Neural progenitor cell (in vitro differentiated cells): ENCODE data around the gene BNIP3. TPM values are rescaled to one million over a fixed set of nuclear protein-coding genes. Genes with fewer than 3 reads are reported as not detected.

ENCODE experiments used
- DNase-seq: peaks from one replicate; pipeline ENCODE4 v3.0.0-alpha.2; 2016; ENCODE audit warnings: low spot score
- H2AFZ ChIP-seq: fragments of 200-600 bp; sonication (generic); replicated peaks from 2 replicates; pipeline ENCODE4 v1.6.1; 2016; ENCODE audit warnings: antibody characterized with exemption
- H3F3A ChIP-seq: fragments of 200-600 bp; sonication (generic); 2 replicates; pipeline ENCODE4 v1.6.1; 2016; ENCODE audit warnings: antibody characterized with exemption, low read depth
- H3K27ac ChIP-seq: fragments of 200-600 bp; sonication (generic); 2 replicates; pipeline ENCODE4 v1.5.1; 2016; ENCODE audit warnings: mild to moderate bottlenecking
- H3K27me3 ChIP-seq: fragments of 200-600 bp; sonication (generic); 2 replicates; pipeline ENCODE4 v1.6.1; 2016; ENCODE audit warnings: mild to moderate bottlenecking, moderate library complexity
- H3K36me3 ChIP-seq: fragments of 200-600 bp; sonication (generic); 2 replicates; pipeline ENCODE4 v1.5.1; 2016
- H3K4me1 ChIP-seq: fragments of 200-600 bp; sonication (generic); 2 replicates; pipeline ENCODE4 v1.6.1; 2016; ENCODE audit warnings: mixed run types
- H3K4me2 ChIP-seq: fragments of 200-600 bp; sonication (generic); 2 replicates; pipeline ENCODE4 v1.6.1; 2016
- H3K4me3 ChIP-seq: fragments of 200-600 bp; sonication (generic); 2 replicates; pipeline ENCODE4 v1.5.1; 2016
- H3K79me2 ChIP-seq: fragments of 200-600 bp; sonication (generic); 2 replicates; pipeline ENCODE4 v1.6.1; 2016; ENCODE audit warnings: low read depth
- H3K9ac ChIP-seq: fragments of 200-600 bp; sonication (generic); 2 replicates; pipeline ENCODE4 v1.6.1; 2016
- H3K9me3 ChIP-seq: fragments of 200-600 bp; sonication (generic); 2 replicates; pipeline ENCODE4 v1.5.1; 2016; ENCODE audit warnings: low read depth
- H4K20me1 ChIP-seq: fragments of 200-600 bp; sonication (generic); 2 replicates; pipeline ENCODE4 v1.6.1; 2016; ENCODE audit warnings: low read depth
- H3K27ac Mint-ChIP-seq: 3 replicates; pipeline ENCODE4 v1.8.0; 2021; ENCODE audit warnings: mixed read lengths
- H3K27me3 Mint-ChIP-seq: 2 replicates; pipeline ENCODE4 v1.8.0; 2022; ENCODE audit warnings: low read depth, mild to moderate bottlenecking, inconsistent platforms, moderate library complexity, mixed read lengths; ENCODE audit not compliant: insufficient read depth
- H3K36me3 Mint-ChIP-seq: 3 replicates; pipeline ENCODE4 v1.8.0; 2021; ENCODE audit warnings: mixed read lengths
- H3K4me1 Mint-ChIP-seq: 3 replicates; pipeline ENCODE4 v1.8.0; 2021; ENCODE audit warnings: mixed read lengths
- H3K4me3 Mint-ChIP-seq: 3 replicates; pipeline ENCODE4 v1.8.0; 2021; ENCODE audit warnings: mild to moderate bottlenecking, moderate library complexity, mixed read lengths
- H3K9me3 Mint-ChIP-seq: 3 replicates; pipeline ENCODE4 v1.8.0; 2020; ENCODE audit warnings: mixed read lengths
- EZH2 ChIP-seq: fragments of 200-600 bp; sonication (generic); IDR thresholded peaks from 2 replicates; pipeline ENCODE4 v1.6.1; 2017; ENCODE audit warnings: antibody characterized with exemption, mild to moderate bottlenecking, moderate library complexity
- EZH2phosphoT487 ChIP-seq: fragments of 200-600 bp; sonication (generic); IDR thresholded peaks from 2 replicates; pipeline ENCODE4 v1.6.1; 2017; ENCODE audit warnings: antibody characterized with exemption
- total RNA-seq: library from RNA; depleted of rRNA; stranded (reverse); fragments of >200 nt; gene quantifications from 2 replicates; pipeline ENCODE4 v1.2.3, GENCODE V29; 2015; ENCODE audit warnings: low replicate concordance
- TF ChIP-seq, protein P1 (sequence below): fragments of 200-600 bp; sonication (generic); IDR thresholded peaks from 2 replicates; pipeline ENCODE4 v1.5.1; 2017; ENCODE audit warnings: antibody characterized with exemption, mild to moderate bottlenecking

BNIP3 gene
- total RNA-seq, 1 donor from 2014 or later, result 256 TPM

- H3F3A ChIP-seq, result peaks cover 1% of the 10 kb centered on the region
- H2AFZ ChIP-seq, result no peak overlapping the region
- H4K20me1 ChIP-seq, result peaks cover 100% of the 10 kb centered on the region
- no peak for DNase-seq
- no peaks in the 10 kb centered on the region for H3K36me3 ChIP-seq
- peaks cover 19% of the 10 kb centered on the region for H3K4me1 ChIP-seq
- H3K9me3 ChIP-seq, result no peaks in the 10 kb centered on the region
- Mint-ChIP-seq H3K4me1 (peaks cover 55% of the 10 kb centered on the region), H3K27me3 (peaks cover 8% of the 10 kb centered on the region), H3K4me3 (no peak overlapping the region), H3K36me3 (peaks cover 60% of the 10 kb centered on the region), H3K9me3 (no peaks in the 10 kb centered on the region), H3K27ac (no peak overlapping the region)
- TF ChIP-seq, protein P1, sequence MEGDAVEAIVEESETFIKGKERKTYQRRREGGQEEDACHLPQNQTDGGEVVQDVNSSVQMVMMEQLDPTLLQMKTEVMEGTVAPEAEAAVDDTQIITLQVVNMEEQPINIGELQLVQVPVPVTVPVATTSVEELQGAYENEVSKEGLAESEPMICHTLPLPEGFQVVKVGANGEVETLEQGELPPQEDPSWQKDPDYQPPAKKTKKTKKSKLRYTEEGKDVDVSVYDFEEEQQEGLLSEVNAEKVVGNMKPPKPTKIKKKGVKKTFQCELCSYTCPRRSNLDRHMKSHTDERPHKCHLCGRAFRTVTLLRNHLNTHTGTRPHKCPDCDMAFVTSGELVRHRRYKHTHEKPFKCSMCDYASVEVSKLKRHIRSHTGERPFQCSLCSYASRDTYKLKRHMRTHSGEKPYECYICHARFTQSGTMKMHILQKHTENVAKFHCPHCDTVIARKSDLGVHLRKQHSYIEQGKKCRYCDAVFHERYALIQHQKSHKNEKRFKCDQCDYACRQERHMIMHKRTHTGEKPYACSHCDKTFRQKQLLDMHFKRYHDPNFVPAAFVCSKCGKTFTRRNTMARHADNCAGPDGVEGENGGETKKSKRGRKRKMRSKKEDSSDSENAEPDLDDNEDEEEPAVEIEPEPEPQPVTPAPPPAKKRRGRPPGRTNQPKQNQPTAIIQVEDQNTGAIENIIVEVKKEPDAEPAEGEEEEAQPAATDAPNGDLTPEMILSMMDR, result no peak
- TF ChIP-seq EZH2phosphoT487 (no peak), EZH2 (no peak)
- H3K27ac ChIP-seq, result no peak overlapping the region
- H3K4me3 ChIP-seq, result no peak overlapping the region
- no peak overlapping the region for H3K9ac ChIP-seq
- H3K79me2 ChIP-seq, result peaks cover 95% of the 10 kb centered on the region
- no peaks in the 10 kb centered on the region for H3K27me3 ChIP-seq
- H3K4me2 ChIP-seq, result no peak overlapping the region
Observed at GRCh38 chr10:131975796-131976195, 5.9 kb downstream of the BNIP3 start.

- Histone ChIP-seq H2AFZ (no peak overlapping the region), H3K27me3 (no peaks in the 10 kb centered on the region), H3F3A (no peaks in the 10 kb centered on the region), H4K20me1 (peaks cover 100% of the 10 kb centered on the region), H3K27ac (no peak overlapping the region), H3K4me3 (no peak overlapping the region), H3K79me2 (peaks cover 87% of the 10 kb centered on the region), H3K9me3 (no peaks in the 10 kb centered on the region), H3K4me2 (no peak overlapping the region), H3K9ac (no peak overlapping the region), H3K36me3 (peaks cover 3% of the 10 kb centered on the region), H3K4me1 (peaks cover 11% of the 10 kb centered on the region)
- no peak for DNase-seq
- TF ChIP-seq, protein P1, result no peak
- TF ChIP-seq EZH2 (no peak), EZH2phosphoT487 (no peak)
- H3K4me1 Mint-ChIP-seq, result peaks cover 54% of the 10 kb centered on the region
- H3K4me3 Mint-ChIP-seq, result no peak overlapping the region
- peaks cover 6% of the 10 kb centered on the region for H3K27me3 Mint-ChIP-seq
- H3K27ac Mint-ChIP-seq, result no peak overlapping the region
- peaks cover 63% of the 10 kb centered on the region for H3K36me3 Mint-ChIP-seq
- no peaks in the 10 kb centered on the region for H3K9me3 Mint-ChIP-seq
Observed at GRCh38 chr10:131975003-131975402, 6.7 kb downstream of the BNIP3 start.

DNA sequence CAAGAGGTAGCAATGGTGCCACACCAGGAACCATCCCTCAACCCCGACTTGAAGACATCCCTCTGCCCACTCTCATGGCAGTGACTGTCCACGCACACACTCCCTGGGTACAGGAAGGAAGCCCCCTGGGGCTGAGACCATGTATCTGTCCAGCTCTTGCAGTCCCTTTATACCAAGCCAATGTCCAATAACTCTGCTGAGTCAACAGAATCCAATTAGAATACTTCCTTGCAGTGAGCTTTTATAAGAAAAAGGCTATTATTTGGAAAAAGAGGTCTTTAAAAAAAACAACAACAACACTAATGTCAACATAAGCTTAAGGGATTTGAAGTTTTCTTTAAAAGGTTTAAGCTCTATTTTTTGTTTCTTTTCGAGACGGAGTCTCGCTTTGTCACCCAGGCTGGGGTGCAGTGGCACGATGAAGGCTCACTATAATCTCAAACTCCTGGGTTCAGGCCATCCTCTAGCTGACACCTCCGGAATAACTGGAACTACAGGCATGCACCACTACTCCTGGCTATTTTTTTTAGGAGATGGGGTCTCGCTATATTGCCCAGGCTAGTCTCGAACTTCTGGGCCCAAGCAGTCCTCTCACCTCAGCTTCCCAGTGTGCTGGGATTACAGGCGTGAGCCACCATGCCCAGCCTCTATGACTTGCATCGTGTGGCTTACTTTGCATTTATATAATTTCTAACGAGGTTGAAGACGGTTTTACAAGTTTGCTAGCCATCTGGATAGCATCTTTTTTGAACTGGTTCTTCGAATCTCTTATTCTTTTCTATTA is 7.5 kb downstream of the BNIP3 start:
- no peaks in the 10 kb centered on the region for H3K27me3 ChIP-seq
- no peak overlapping the region for H3K4me3 ChIP-seq
- peaks cover 3% of the 10 kb centered on the region for H3K36me3 ChIP-seq
- H2AFZ ChIP-seq, result no peak overlapping the region
- peak overlapping the region; percentile 59 for H3K4me3 Mint-ChIP-seq
- H3K4me1 Mint-ChIP-seq, result peaks cover 47% of the 10 kb centered on the region
- H3K4me1 ChIP-seq, result peaks cover 3% of the 10 kb centered on the region
- peaks cover 100% of the 10 kb centered on the region for H4K20me1 ChIP-seq
- no peak overlapping the region for H3K27ac ChIP-seq
- H3K9me3 Mint-ChIP-seq, result no peaks in the 10 kb centered on the region
- no peaks in the 10 kb centered on the region for H3K9me3 ChIP-seq
- H3F3A ChIP-seq, result no peaks in the 10 kb centered on the region
- no peak overlapping the region for H3K27ac Mint-ChIP-seq
- peaks cover 79% of the 10 kb centered on the region for H3K79me2 ChIP-seq
- H3K9ac ChIP-seq, result no peak overlapping the region
- peaks cover 3% of the 10 kb centered on the region for H3K27me3 Mint-ChIP-seq
- H3K4me2 ChIP-seq, result no peak overlapping the region
- peaks cover 58% of the 10 kb centered on the region for H3K36me3 Mint-ChIP-seq
- no peak for DNase-seq
- TF ChIP-seq EZH2phosphoT487 (no peak), EZH2 (no peak)
- TF ChIP-seq, protein P1, result no peak
